Umbilical cord (tissue), 2 donors: ENCODE data around the gene TP53RK. TPM values are rescaled to one million over a fixed set of nuclear protein-coding genes. Genes with fewer than 3 reads are reported as not detected.
"Not testable (repeated sequence)": the region's sequence is repeated elsewhere in the genome, so short reads cannot be mapped to it uniquely, and the experiment has no call there.

Experiments used
- DNase-seq: peaks from one replicate; pipeline ENCODE4 v3.0.0-alpha.2; 2015; ENCODE audit warnings: low spot score
- total RNA-seq: library from RNA; depleted of rRNA; stranded (reverse); fragments of >200 nt; gene quantifications from one replicate; pipeline ENCODE4 v1.2.3, GENCODE V29; 2014; ENCODE audit warnings: low replicate concordance; ENCODE audit not compliant: insufficient read depth

Gene TP53RK
- total RNA-seq, 1 donor from 2014 or later = 14.7 TPM

DNA sequence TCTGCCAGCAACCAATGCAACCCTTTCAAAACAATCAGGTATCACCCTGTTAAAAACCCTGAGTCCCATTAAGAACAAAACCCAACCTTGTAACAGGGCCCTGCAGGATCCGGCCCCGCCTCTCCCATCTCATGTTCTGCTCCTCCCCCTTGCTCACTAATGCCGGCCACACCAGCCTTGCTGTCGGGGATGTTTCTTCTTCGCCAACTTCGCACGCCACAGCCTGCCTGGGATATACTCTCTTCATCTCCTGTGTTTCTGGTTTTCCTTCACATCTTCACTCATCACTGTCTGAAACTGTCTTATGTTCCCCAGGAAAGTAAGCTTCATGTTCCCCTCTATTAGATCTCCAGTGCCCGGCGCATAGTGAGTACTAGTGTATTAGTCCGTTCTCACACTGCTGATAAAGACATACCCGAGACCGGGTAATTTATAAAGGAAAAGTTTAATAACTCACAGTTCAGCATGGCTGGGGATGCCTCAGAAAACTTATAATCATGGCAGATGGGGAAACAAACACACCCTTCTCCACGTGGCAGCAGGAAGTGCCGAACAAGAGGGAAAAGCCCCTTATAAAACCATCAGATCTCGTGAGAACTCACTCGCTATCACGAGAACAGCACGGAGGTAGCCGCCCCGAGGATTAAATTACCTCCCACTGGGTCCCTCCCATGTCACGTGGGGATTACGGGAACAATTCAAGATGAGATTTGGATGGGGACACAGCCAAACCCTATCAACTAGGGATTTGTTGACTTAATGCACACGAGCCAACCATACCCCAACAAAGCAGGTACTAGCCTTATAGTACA is 5.1 kb downstream of the TP53RK start:
- peak; percentile 89 for DNase-seq

GRCh38 chr20:46683668-46683938 is 5.6 kb downstream of the TP53RK start:
- peak; percentile 21 for DNase-seq

- peak; percentile 68 for DNase-seq
These were observed 6.1 kb downstream of the TP53RK start for GRCh38 chr20:46683011-46683667.

- DNase-seq = no peak
These were observed 7.0 kb downstream of the TP53RK start for GRCh38 chr20:46682063-46682821.

GRCh38 chr20:46681032-46681854 is 8.0 kb downstream of the TP53RK start:
- peak; percentile 72 for DNase-seq

GRCh38 chr20:46680684-46681031 is 8.6 kb downstream of the TP53RK start:
- DNase-seq = no peak

DNA sequence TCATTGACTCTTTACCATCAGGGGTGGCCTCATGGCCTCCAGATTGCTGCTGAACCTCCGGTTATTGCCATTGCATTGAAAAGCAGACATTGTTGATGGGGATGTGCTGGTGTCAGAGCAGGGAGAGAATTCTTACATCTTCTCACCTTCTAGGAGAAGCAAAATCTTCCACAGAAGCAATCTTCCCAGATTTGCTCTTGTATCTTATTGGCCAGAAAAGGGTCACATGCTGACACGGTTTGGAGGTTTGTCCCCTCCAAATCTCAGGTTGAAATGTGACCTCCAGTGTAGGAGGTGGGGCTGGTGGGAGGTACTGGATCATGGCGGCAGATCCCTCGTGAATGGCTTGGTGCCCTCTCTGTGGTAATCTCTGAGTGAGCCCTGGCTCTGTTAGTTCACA is 10.7 kb downstream of the TP53RK start:
- no peak for DNase-seq

DNA sequence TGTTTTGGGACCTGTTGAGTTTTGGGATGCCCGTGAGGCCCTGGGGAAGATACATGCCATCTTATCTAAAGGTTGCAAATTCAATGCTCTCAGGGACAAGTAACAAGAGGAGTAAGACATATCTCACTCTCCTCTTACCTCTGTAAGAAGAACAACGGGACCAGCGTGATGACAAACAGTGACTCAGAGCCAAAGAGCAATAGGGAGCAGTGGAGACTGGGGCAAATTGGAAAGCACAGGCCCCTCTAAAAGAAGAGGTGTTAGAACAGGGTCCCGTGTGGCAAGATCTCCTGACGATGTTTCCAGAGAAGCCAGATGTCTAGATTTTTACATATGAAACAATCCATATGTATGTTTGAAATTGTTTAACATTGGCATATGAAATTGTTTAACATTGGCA is 11.6 kb downstream of the TP53RK start:
- no peak for DNase-seq

GRCh38 chr20:46676649-46677316 is 12.5 kb downstream of the TP53RK start:
- not testable (repeated sequence) for DNase-seq

DNA sequence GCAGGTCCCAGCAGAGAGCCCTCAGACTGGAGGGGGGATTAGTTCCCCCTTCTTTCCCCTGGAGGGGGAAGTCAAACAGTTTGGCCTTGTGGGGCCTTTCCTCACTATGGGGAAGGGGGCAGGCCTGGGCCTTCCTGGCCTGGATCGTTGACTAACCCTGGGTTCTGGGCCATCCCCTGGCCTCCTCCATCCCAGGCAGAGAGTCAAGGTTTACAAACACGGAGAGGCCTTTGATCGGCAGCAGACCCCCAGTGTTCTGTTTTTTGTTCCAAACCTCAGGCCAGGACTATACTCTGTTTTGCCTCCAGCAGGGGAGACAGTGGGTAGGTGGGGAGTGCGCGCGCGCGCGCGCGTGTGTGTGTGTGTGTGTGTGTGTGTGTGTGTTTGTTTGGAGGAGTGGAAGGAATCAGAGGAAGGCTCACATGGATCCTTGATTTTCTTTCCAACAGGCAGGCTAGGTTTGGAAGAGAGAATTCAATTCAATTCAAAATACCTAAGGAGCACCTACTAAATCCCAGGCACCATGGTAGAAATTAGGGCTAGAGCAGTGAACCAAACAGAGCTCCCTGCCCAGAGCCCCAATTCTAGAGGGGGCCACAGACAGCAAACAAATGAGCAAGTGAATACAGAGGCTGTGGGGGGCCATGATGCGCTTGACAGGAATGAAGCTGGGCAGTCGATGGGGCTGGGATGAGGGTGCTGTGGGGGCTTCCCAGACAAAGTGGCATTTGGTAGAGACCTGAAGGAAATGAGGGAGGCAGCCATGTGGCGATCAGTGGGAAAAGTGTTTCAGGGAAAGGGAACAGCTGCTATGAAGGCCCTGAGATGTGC is 14.8 kb downstream of the TP53RK start:
- no peak for DNase-seq

GRCh38 chr20:46673394-46674252 is 15.6 kb downstream of the TP53RK start:
- no peak for DNase-seq

DNA sequence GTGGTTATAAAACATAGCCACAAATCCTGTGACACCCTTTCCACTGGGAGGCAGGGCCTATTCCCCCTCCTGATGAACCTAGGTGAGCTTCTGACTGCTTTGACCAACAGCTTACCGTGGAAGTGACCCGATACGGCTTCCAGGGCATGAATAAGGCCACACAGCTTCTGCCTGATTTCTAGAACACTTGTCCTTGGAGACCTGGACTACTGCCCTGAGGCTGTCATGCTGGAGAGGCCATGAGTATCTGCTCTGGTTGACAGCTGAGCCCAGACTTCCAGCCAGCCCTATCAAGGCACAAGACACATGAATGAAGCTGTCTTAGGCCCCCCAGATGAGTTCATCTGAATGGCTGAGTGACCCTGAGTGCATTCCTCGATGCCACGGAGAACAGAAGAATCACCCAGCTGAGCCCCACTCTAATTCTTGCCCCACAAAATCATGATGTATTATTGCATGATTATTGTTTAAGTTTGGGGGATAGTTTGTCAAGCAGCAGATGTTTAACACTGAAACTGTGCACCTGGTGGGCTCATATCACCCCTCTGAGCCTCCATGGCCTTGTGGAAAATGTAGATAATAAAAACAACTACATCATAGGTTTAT is 16.6 kb downstream of the TP53RK start:
- no peak for DNase-seq

- DNase-seq = no peak
These were observed 17.2 kb downstream of the TP53RK start for GRCh38 chr20:46671866-46672542.

DNA sequence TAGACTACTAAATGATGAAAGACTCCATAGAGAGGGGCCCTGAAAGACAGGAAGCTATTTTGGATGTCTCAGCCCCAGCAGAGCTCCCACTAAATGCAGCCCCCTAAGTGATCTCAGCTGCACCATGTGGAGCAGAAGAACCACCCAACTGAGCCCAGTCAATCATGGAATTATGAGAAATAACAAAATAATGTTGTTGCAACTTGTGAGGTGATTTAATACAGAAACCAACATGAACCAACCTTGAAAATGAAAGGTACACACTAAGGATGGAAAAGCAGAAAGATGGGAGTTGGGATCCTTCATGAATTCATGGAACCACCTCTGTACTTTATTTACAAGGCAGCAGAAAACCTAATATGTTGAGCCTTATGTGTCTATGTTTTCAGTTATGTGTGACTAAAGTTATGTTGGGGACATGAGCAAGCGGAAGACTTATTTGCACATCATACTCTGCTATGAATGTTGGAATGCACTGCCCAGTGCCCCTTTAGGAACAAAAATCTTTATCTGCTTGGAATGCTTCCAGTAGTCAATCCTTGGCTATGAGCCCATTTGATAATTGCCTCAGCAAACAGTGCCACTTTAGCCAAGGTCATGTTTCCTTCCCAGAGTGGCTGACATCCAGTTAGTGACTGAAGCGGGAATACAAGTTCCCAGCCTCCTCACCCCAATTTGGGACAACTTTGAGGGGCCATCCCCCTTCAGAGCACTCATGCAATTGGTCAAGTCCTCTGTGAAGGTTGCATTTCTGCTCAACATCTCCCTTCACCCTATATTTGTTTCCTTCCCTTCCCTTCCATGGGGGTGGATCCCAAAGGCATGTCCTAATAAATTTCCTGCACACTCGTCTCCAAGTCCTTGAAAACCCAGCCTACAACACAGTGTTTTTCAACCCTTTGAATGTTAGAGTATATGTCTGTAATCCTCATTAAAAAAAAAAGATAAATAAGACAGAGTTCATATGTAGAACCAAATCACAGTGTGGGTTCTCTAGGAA is 18.4 kb downstream of the TP53RK start:
- DNase-seq = no peak

GRCh38 chr20:46670228-46670584 is 19.0 kb downstream of the TP53RK start:
- no peak for DNase-seq

DNA sequence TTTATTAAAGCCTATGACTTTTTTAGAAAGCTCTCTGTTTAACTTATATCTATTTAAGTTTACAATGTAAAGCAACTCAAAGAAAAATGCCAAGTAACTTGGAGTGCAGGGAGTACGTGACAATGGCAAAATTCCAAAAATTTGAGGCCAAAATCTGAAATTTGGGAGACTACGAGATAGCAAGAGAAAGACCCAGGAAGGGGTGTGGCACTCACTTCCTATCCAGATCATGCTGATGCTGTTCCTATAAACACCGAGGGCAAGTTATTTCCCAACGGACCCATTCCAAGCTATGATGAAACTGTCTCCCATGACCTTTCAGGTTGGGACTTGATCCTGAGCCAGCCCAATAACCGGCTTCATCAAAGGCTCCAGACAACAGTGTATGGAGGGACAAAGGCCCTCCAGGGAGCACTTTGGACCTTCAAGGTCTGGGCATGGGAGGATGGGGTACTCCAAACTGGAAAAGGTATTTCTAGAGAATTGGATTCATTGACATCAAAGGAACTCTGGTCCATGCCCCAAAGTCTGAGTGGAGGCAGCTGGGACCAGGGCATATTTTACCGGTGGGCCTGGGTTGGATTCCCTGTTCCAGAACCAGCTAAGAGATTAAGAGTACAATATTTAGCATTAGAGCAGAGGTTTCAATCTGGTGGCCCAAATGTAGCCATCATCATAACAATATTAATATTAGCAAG is 22.3 kb downstream of the TP53RK start:
- DNase-seq = no peak

DNA sequence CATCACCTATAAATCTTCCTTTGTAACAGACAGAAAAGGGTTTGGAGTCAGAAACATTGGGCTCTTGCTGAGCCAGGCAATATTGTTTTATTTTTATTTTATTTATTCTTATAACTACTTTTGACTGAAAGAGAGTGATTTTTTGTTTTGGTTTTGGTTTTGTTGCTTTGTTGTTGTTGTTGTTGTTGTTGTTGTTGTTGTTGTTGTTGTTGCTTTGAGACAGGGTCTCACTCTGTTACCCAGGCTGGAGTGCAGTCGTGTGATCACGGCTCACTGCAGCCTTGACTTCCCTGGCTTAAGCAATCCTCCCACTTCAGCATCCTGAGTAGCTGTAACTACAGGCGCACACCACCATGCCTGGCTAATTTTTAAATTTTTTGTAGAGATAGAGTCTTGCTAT is 22.9 kb downstream of the TP53RK start:
- no peak for DNase-seq
